Stimulated activated CD4-positive, alpha-beta T cell treated with anti-CD3 and anti-CD28 coated beads, Interleukin-1b, Interleukin-23, amount 100 ng/mL, for 24 hours (primary cell): ENCODE results near the gene XKR8.

Experiments used
- DNase-seq, 4 experiments: peaks; one replicate each; pipeline ENCODE4 v3.0.0-alpha.2; 2020; ENCODE audit warnings: low read depth in 4 of 4, low spot score in 1 of 4

Gene XKR8

GRCh38 chr1:27959792-27960603, at the start of gene XKR8:
XKR8 (plus strand) TSS chr1:27959973; CDS start chr1:27960070, 97 bp downstream.
- peak; percentile 48 to 80 (median 66) for DNase-seq

GRCh38 chr1:27912429-27912828, 47.3 kb upstream of the XKR8 start:
- no peak for DNase-seq

DNA sequence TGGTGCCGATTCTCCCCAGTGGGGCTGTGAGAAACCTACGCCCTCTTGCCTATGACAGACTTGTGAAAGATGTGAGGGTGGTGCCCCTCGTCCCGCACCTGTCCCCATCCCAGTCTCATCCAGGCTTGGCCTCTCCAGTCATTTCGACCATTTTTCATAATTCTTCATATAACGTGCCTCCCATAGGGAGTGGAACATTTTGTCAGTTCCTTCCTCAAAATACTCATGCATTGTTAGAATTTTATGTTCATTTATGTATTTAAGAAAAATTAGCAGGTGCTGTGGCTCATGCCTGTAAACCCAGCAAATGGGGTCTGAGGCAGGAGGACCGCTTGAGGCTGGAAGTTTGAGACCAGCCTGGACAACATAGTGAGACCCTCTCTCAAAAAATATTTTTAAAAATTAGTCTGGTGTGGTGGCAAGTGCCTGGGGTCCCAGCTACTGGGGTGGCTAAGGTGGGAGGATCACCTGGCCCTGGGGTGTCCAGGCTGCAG, 44.6 kb upstream of the XKR8 start:
- no peak for DNase-seq

- no peak for DNase-seq
These were observed 37.5 kb upstream of the XKR8 start for GRCh38 chr1:27922272-27922671.

- DNase-seq, result no peak
These were observed 31.4 kb upstream of the XKR8 start for GRCh38 chr1:27928216-27928954.

- no peak for DNase-seq
These were observed 28.6 kb upstream of the XKR8 start for GRCh38 chr1:27931184-27931583.

- DNase-seq, result no peak
These were observed 28.0 kb upstream of the XKR8 start for GRCh38 chr1:27931759-27932158.

GRCh38 chr1:27934818-27935549, 24.8 kb upstream of the XKR8 start, which contains the start of gene SMPDL3B:
SMPDL3B (plus strand) TSS chr1:27935000; CDS start chr1:27935184, 184 bp downstream.
- DNase-seq, result no peak

DNA sequence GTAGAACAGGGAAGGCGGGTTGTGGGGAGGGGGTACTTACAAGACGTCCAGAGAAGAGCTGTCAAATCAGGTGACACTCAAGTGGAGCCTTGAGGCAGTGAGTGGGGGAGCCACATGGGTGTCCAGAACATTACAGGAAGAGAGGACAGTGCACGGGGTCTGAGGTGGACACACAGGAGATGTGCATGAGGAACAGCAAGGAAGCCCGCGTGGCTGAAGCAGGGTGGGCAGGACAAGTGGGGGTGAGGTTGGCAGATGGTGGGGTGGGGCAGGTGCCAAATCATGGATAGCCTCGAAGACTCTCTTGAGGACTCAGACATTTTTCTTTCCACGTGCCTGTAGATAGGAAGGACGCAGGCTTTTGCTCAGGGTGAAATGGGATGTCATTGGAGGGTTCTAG, 24.1 kb upstream of the XKR8 start:
- no peak for DNase-seq

DNA sequence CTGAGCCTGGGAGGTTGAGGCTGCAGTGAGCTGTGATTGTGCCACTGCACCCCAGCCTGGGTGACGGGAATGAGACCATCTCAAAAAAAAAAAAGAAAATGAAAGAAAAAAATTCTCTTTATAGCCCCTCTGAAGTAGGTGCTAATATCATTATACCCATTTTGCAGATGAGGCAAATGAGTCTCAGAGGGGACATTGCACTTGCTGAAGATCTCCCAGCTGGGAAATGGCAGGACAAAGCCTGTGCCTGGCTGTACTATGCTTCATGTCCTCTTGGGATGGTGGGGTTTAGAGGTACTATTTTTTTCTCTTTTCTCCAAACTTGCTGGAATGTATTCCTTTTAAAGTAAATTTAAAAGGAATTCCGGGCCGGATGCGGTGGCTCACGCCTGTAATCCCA, 23.4 kb upstream of the XKR8 start:
- DNase-seq, result no peak

GRCh38 chr1:27937524-27937836, 22.3 kb upstream of the XKR8 start:
- DNase-seq, result no peak

- no peak for DNase-seq
These were observed 21.3 kb upstream of the XKR8 start for GRCh38 chr1:27938488-27938887.

- peak; percentile 49 to 62 (median 56) for DNase-seq
These were observed 19.5 kb upstream of the XKR8 start for GRCh38 chr1:27940297-27940696.

GRCh38 chr1:27940870-27941560, 18.8 kb upstream of the XKR8 start:
- no peak for DNase-seq

DNA sequence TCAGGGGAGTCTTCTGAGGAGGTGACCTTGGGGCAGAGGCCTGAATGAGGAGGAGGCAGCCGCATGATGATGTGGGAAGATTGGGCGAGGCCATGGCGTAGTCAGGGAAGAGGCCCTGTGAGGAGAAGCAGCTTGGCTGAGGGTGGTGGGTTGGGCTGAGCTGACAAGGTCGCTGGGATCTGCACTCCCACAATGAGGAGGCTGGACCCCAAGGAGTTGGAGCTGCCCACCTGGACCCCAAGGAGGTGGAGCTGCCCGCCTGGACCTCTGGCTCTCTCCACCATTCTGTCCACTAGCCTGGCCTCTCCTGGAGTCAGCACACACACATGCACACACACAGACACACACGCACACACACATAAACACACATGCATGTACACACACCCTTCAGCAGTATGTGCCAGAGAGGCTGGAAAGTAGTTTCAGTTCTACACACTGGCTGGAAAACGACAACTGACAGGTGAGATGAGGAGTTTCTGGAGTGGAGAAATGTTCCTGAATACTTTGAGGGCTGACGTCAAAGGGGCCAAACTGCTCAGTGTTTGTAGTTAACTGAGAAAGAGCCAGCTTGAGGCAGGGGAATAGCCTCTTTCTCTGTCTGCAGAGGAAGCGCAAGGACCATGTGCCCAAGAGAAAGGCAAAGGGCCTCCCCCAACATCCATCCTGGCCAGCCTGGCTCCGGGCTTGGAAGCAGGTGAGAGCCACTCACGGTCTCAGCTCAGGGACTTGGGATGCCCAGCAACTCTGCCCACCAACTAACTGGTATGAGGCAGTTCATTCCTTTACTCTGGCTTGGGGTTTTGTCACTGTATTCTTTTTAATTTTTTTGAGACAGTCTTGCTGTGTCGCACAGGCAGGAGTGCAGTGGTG, 17.9 kb upstream of the XKR8 start:
- no peak for DNase-seq

DNA sequence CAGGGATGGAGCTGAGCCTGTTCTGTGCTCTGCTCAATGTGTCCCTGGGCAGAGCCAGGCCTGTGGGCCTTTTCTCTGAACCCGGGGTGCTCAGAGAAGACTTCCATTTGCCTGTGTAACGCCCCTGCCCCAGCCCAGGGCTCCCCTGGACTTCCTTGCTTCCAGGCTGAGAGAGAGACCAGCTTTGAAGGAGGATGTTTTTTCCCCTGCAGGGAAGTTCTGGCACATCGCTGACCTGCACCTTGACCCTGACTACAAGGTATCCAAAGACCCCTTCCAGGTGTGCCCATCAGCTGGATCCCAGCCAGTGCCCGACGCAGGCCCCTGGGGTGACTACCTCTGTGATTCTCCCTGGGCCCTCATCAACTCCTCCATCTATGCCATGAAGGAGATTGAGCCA, 14.8 kb upstream of the XKR8 start:
- no peak for DNase-seq

DNA sequence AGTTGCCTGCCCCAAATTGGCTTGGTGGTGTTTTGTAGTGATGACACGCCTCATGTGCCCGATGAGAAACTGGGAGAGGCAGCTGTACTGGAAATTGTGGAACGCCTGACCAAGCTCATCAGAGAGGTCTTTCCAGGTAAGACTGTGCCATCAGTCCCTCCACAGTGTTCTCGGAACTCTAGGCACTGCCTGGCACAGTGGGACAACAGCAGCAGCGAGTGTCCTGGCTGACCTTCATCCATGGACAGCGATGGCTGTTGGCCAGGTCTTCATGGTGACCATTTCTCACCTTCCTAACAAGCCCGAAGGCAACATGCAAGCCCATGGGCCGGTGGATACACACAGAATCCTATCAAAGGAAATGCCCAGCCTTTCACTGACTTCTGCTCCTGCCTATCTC, 10.7 kb upstream of the XKR8 start:
- no peak for DNase-seq

GRCh38 chr1:27951396-27951795, 8.4 kb upstream of the XKR8 start:
- DNase-seq, result no peak

DNA sequence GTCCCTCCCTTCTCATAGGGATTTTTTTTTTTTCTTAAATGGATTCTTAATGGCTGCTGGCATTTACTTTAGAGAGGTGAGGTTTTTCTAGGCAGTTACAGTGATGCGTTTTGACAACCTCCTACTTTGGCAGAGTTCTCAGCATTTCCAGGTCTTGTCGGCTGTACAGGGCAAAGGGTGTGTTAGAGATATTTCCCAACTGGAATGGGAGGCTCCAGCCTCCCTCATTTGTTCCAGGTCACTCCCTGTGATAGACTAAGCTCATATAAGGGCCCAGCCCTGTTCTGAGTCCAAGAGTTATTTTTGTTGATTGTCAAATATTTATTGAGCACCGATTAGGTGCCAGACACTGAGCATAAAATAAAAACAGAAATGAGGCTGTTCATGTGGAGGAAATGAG, 7.6 kb upstream of the XKR8 start:
- no peak for DNase-seq

GRCh38 chr1:27954186-27954585, 5.6 kb upstream of the XKR8 start:
- DNase-seq, result no peak
